ENCODE measurements around the gene MOCS3.

MOCS3 gene

GRCh38 chr20:50983321-50983720 lies 24.7 kb downstream of the MOCS3 start:
- DNase-seq (ENCODE audit: low spot score): no peak

- DNase-seq (ENCODE audit: low spot score): peak; percentile 93
Observed at GRCh38 chr20:50987493-50988210, 29.0 kb downstream of the MOCS3 start.

- DNase-seq (ENCODE audit: low spot score): no peak
Observed at GRCh38 chr20:50991076-50991475, 32.5 kb downstream of the MOCS3 start.

GRCh38 chr20:50992336-50992732 lies 33.7 kb downstream of the MOCS3 start:
- DNase-seq (ENCODE audit: low spot score): peak; percentile 67

GRCh38 chr20:50992733-50993457 lies 34.3 kb downstream of the MOCS3 start:
- peak; percentile 70 for DNase-seq (ENCODE audit: low spot score)

GRCh38 chr20:50993876-50994275 lies 35.3 kb downstream of the MOCS3 start:
- DNase-seq (ENCODE audit: low spot score): no peak

- no peak for DNase-seq (ENCODE audit: low spot score)
Observed at GRCh38 chr20:50995506-50995905, 36.9 kb downstream of the MOCS3 start.

- DNase-seq (ENCODE audit: low spot score): no peak
Observed at GRCh38 chr20:50996901-50997865, 38.6 kb downstream of the MOCS3 start.

- DNase-seq (ENCODE audit: low spot score): no peak
Observed at GRCh38 chr20:50999355-50999754, 40.7 kb downstream of the MOCS3 start.

- no peak for DNase-seq (ENCODE audit: low spot score)
Observed at GRCh38 chr20:51001430-51002265, 43.0 kb downstream of the MOCS3 start.

- no peak for DNase-seq (ENCODE audit: low spot score)
Observed at GRCh38 chr20:51002633-51003032, 44.0 kb downstream of the MOCS3 start.

- no peak for DNase-seq (ENCODE audit: low spot score)
Observed at GRCh38 chr20:51003753-51004152, 45.1 kb downstream of the MOCS3 start.

- no peak for DNase-seq (ENCODE audit: low spot score)
Observed at GRCh38 chr20:51004305-51004727, 45.7 kb downstream of the MOCS3 start.

GRCh38 chr20:51004781-51005180 lies 46.2 kb downstream of the MOCS3 start:
- DNase-seq (ENCODE audit: low spot score): no peak

GRCh38 chr20:51005214-51005613 lies 46.6 kb downstream of the MOCS3 start:
- DNase-seq (ENCODE audit: low spot score): no peak

GRCh38 chr20:51008718-51009117 lies 50.1 kb downstream of the MOCS3 start:
- DNase-seq (ENCODE audit: low spot score): no peak

GRCh38 chr20:51009303-51010042 lies 50.9 kb downstream of the MOCS3 start:
- DNase-seq (ENCODE audit: low spot score): no peak

GRCh38 chr20:51010043-51010365 lies 51.4 kb downstream of the MOCS3 start:
- no peak for DNase-seq (ENCODE audit: low spot score)

GRCh38 chr20:51010932-51011331 lies 52.3 kb downstream of the MOCS3 start:
- no peak for DNase-seq (ENCODE audit: low spot score)

- no peak for DNase-seq (ENCODE audit: low spot score)
Observed at GRCh38 chr20:51011479-51011878, 52.9 kb downstream of the MOCS3 start.

GRCh38 chr20:51012357-51012756 lies 53.7 kb downstream of the MOCS3 start:
- no peak for DNase-seq (ENCODE audit: low spot score)

Measured in cerebellar cortex (tissue), 1 donor.